ENCODE data around the gene SPEG.
A peak's percentile ranks its signal among the peaks of the same experiment; 100 is the strongest.

Gene SPEG

DNA sequence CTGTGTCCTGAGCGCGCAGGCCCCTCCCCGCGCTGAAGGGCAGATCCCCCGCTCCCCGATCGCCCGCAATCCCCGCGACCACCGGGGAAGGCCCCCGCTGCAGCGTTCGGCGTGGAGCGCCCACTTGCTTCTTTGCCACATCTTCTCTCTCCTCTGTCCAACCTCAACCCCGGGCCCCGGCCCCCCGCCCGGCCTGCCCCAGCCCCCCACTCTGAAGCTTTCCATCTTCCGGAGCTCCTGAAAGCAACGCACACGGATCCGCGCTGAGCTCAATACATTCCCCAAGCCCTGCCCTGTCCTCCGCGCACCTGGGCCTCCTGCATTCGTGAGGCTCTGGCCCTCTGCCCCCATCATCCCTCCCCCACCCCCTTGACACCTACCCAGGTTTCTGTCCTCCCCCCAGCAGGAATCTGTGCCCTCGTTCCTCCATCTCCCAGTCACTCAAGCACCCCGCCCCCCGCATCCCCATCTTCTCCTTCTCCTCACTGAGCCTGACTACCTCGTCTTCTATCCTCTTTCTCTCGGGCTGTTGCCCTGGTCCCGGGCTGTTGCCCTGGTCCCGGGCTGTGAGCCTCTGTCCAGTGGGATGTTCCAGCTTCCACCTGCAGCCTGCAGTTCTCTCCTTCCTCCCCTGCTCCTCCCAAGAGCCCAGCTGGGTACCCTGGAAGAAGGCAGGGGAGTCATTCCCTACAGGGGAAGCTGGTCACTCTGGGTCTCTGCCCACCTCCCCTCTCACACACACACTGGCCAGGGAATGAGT lies 7.8 kb downstream of the SPEG start:
- DNase-seq (ENCODE audit: low spot score) (no peak), FAIRE-seq (no peak)

DNA sequence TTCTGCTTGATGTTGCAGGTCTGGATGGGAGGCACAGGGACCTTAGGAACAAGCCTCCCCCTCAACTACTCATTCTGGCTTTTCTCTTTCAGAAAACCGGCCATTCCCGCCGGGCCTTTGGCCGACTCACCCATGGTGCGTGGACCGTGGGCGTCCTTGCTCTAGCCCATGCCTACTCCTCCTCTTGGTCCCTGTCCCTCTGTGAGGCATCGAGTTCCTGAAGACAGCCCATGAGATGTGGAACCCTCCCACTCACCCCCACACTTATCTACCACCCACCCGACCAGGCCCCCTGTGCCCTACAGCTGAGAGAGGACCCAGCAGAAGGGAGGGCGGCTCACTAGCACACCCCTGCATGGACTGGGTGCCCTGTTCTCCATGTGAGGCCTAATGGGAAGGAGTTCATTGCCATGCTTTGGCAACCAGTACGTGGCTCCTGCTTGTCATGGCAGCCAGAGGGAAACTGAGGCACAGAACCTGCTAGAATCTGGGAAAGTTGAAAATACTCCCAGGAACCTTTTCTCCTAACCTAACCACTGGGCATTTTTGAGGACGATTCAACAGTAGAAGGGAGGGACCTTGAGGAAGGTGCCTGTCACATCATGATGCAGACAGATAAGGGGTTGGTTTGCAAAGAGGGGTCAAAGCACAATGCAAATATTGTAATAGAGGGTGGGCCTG lies 8.5 kb downstream of the SPEG start:
- DNase-seq (ENCODE audit: low spot score) = no peak

DNA sequence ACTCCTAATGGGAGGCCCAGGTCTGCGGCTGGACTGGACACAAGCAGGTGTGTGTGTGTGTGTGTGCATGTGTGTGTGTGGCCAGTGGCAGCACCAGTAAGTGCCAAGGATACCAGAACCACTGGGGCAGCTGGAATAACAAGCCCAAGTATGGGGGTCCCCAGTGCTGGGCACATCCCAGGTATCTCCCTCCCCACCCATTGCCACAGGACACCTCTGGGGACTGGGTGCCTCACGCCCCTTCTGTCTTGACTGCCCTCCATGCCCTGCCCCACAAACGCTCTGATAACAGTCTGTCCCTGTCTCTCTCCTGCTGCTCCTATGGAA lies 9.0 kb downstream of the SPEG start:
- DNase-seq (ENCODE audit: low spot score) = no peak
- no peak for FAIRE-seq

More for the DNA sequence above, 8.5 kb downstream of the SPEG start:
- no peak for FAIRE-seq

DNA sequence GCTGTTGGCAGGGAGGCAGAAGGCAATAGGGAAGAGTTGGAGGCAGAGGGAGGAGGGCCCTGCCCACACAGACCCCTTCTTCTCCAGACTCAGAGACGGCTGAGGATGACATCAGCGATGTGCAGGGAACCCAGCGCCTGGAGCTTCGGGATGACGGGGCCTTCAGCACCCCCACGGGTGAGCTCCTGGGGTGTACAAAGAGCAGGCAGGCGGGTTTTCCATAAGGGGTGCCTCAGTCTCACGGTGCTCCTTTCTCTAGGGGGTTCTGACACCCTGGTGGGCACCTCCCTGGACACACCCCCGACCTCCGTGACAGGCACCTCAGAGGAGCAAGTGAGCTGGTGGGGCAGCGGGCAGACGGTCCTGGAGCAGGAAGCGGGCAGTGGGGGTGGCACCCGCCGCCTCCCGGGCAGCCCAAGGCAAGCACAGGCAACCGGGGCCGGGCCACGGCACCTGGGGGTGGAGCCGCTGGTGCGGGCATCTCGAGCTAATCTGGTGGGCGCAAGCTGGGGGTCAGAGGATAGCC lies 10.0 kb downstream of the SPEG start:
- DNase-seq (ENCODE audit: low spot score) = no peak
- FAIRE-seq = no peak

DNA sequence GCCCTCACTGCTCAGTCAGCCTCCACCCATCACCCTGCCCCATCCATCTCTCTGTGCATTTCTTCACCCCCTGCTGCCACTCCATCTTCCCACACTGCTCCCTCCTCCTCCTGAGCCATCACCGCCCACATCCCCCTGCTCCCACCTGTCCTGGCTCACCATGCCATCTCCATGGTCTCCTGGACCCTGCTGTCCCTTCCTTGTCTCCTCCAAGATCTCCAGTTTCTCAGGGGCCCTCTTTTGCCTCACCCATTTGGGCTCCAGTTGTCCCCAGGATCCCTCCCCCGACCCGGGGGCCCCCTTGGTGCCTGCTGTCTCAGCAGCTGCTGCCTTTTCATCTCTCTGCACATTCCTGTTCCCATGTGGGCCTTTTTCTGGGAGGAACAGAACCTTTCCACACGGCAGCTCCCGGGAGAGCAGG lies 10.6 kb downstream of the SPEG start:
- DNase-seq (ENCODE audit: low spot score) (no peak), FAIRE-seq (no peak)

DNA sequence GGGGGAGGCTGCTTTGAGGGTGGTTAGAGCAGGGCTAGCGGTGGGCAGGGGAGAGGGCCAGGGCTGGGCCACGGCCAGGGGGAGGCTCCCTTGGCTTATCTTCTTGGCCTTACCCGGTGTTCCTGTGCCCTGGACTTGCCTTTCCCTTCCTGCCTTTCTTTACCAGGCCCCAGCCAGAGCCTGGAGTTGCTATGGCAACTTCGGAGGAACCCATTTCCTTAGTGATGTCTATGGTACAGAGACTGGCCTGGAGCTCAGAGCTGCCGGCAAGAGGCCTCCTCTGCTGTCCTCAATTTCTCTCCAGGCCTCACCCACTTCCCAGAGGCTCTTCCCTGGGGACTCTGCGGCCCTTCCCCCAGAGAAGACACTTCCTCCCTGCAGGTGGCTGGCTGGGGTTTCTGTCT lies 11.5 kb downstream of the SPEG start:
- no peak for FAIRE-seq

DNA sequence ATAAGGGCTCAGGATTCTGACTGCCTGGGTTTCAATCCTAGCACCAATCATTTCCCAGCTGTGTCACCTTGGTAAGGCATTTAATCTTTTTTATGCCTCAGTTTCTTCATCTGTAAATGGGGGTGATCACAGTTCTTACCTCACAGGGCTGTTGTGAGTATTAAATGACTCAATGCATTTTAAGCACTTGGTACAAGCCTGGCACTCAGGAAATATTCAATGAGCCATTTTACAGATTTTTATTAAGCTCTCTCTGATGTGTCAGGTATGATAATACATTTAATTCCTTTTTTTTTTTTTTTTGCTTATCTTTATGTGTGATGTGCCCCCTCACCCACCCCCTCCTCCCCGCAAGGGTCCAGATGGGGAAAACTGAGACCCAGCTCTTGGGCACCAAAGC lies 12.0 kb downstream of the SPEG start:
- DNase-seq (ENCODE audit: low spot score) = no peak
- no peak for FAIRE-seq

More for the DNA sequence above, 11.5 kb downstream of the SPEG start:
- no peak for DNase-seq (ENCODE audit: low spot score)

DNA sequence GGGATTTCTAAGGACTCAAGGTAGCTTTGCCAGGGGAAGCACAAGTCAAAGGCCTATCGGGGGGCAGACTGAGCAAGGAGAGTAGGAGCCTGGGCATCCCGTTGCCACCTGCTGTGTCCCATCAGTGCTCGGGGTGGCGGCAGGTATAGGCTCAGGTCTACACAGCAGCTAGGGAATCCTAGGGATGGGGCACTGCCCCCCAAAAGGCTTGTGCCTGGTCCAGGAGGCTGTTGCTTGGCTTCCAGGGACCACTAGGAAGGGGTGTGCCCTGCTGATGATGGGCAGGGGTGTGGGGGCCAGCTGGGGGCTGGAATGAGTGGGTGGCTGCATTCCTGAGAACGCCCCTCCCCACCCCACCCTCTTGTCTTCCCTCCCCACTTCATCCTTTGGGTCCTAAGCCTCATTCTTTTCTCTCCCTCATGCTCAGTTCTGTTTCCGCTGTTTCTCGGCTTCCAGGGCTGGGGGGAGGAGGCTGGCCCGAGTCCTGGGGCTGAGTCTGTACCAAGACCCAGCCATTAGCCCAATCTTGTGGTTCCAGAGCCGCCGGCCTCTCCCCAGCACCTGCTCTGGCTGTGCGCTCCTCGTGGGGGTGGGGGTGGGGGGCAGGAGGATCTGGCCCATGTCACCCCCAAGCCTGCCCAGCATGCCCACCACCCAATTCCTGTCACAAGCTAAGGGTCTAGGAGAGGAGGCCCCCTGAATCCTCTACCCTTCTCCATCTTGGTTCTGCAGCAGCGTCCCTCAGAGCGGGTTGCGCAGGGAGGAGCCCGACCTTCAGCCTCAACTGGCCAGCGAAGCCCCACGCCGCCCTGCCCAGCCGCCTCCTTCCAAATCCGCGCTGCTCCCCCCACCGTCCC lies 12.8 kb downstream of the SPEG start:
- no peak for FAIRE-seq
- DNase-seq (ENCODE audit: low spot score) = no peak

DNA sequence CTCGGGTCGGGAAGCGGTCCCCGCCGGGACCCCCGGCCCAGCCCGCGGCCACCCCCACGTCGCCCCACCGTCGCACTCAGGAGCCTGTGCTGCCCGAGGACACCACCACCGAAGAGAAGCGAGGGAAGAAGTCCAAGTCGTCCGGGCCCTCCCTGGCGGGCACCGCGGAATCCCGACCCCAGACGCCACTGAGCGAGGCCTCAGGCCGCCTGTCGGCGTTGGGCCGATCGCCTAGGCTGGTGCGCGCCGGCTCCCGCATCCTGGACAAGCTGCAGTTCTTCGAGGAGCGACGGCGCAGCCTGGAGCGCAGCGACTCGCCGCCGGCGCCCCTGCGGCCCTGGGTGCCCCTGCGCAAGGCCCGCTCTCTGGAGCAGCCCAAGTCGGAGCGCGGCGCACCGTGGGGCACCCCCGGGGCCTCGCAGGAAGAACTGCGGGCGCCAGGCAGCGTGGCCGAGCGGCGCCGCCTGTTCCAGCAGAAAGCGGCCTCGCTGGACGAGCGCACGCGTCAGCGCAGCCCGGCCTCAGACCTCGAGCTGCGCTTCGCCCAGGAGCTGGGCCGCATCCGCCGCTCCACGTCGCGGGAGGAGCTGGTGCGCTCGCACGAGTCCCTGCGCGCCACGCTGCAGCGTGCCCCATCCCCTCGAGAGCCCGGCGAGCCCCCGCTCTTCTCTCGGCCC lies 13.6 kb downstream of the SPEG start:
- FAIRE-seq (no peak), DNase-seq (ENCODE audit: low spot score) (no peak)

DNA sequence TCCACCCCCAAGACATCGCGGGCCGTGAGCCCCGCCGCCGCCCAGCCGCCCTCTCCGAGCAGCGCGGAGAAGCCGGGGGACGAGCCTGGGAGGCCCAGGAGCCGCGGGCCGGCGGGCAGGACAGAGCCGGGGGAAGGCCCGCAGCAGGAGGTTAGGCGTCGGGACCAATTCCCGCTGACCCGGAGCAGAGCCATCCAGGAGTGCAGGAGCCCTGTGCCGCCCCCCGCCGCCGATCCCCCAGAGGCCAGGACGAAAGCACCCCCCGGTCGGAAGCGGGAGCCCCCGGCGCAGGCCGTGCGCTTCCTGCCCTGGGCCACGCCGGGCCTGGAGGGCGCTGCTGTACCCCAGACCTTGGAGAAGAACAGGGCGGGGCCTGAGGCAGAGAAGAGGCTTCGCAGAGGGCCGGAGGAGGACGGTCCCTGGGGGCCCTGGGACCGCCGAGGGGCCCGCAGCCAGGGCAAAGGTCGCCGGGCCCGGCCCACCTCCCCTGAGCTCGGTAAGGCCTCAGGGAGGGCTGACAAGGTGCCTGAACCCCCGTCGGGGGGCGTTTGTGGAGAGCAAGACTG lies 14.2 kb downstream of the SPEG start:
- DNase-seq (ENCODE audit: low spot score) = no peak
- FAIRE-seq = no peak

DNA sequence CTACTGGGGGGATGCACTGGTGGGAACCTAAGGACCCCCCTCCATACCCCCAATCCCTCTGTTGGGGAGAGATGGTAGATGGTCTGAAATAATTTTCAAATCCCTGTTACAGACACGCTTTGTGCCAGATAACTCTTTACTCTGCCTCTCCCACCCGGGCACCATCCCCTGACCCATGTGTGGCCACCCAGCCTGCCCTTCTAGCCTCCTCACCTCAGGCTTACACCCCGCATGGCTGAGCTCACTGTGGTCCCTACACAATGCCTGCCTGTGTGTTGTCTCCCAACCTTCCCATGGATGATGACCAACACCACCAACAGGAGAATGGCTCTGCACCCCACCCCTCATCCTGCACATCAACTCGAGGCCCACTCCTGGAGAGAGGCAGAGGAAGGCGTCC lies 15.0 kb downstream of the SPEG start:
- no peak for DNase-seq (ENCODE audit: low spot score)
- FAIRE-seq = no peak

DNA sequence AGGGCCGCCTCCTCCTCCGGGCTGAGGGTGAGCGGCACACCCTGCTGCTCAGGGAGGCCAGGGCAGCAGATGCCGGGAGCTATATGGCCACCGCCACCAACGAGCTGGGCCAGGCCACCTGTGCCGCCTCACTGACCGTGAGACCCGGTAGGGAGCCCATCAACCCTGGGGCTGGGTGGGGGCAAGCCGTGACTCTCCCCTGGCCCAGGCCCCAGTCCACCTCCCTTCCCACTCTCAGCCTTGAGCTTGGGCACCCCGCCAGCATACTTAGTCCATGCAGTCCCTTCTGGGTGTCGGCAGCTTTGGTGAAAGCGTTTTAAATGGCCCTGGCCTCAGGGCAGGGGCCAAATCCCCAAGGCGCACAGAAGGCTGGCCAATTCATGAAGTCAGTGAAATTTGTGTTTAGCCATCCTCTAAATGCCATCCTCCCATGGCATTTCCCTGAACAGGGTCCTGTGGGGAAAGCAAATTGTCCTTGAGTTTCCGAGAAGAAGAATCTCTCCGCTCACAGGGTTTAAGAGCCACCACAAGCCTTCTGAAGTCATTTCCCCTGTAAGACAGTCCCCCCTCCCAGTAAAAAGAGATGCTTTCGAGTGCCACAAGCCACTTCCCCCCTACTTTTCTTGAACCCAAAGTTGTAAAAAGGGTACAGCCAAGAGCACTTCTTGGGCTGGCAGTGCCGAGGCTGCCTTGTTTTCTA lies 17.2 kb downstream of the SPEG start:
- no peak for FAIRE-seq
- no peak for DNase-seq (ENCODE audit: low spot score)

DNA sequence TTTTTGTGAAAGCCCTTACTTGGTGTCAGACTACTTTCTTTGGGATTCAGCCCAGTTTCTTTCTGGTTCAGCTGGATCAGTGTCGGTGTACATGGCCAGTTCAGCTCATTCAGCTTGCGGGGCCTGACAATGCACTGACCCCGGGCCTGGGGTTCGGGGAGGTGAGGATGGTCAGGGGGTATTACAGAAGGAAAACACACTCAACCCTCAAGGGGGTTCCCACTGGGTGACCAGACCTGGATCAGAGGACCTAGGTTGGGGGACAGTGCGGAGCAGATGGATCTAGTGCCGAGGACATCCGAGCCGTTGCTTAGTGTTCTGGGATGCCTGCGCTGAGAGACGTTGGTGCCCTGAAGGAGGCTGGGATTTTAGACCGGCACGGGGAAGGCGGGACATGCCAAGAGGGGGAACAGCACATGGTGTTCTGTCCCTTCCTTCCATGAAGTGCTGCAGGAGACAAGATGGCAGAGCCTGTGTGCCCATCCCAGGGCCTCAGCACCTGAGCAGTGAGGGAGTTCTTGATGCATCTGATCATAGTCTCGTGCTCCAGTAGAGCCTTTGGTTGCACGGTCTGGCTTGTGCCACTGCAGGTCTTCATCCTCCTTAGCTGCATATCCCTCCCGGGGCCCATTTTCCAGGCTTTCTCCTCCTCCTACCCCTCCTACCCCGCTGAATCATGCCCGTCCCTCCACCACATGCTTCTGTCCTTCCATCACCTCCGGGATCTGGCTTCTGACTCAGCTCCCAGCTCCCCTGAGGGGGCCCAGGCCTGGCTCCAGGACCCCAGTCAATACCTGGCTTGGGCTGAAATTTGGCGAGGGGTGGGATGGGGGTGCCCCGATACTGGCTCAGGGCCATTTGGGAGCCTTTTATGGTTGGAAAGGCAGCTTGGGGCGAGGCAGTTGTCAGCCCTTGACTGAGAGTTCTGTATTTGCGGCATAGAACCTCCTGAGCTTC lies 18.0 kb downstream of the SPEG start:
- peak; percentile 69 for DNase-seq (ENCODE audit: low spot score)
- FAIRE-seq = peak; percentile 12

DNA sequence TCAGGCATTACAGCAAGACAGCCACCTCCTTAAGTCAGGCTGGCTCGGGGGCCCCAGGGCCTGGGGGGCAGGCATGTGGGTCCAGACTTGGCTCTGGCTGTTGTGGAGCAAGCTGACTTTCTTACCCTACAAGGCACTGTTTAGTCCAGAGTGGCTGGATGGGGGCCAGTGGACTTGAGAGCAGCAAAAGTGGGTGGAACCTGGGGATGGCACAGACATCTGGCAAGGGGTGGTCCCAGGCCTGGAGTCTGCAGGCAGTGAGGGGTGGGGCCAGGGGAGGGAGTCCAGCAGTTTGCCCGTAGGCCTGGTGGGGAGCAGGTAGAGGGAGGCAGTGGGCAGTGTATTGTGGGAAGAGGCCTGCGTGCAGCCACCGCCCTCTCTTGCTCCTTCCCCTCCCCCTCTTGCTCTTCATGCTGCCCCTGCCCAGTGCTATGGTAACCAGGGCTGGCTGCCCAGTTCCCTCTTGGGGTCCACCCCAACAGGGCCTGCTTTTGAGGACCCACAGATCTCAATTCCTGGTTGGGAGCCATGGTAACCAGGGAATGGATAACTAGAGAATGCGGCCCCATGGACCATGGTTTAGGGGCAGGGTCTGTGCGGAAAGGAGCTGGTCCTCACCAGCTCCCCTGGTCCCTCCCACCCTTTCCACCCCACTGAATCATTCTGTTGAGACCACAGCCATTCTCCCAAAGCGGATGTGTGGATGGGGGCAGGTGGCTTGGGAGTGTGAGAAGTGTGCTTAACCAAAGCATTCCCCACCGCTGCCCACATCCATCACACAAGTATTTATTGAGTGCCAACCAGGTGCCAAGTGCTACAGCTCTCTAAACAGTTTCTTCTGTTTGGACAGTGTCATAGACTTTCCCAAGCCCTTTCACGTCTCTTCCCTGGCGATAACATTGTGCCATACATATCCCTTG lies 19.3 kb downstream of the SPEG start:
- FAIRE-seq (no peak), DNase-seq (ENCODE audit: low spot score) (no peak)

DNA sequence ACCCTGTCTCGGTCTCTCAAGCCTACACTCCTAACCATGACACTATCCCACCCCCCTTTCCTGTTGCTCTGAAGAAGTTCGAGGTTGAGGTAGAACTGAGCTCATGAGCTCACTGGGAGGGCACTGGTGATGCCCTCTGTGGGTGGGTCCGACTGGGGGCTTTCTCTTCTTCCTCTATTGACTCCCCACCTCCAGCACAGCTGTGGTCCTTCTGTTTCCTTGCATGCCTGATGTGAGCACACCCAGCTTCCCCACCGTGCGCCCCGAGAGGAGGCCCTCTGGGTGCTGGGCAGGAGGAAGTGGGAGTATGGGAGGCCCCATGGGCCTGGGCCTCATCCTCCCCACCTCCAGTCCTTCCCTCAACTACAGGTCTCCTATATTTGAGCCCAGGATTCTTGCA lies 20.9 kb downstream of the SPEG start:
- no peak for FAIRE-seq
- DNase-seq (ENCODE audit: low spot score) = no peak

DNA sequence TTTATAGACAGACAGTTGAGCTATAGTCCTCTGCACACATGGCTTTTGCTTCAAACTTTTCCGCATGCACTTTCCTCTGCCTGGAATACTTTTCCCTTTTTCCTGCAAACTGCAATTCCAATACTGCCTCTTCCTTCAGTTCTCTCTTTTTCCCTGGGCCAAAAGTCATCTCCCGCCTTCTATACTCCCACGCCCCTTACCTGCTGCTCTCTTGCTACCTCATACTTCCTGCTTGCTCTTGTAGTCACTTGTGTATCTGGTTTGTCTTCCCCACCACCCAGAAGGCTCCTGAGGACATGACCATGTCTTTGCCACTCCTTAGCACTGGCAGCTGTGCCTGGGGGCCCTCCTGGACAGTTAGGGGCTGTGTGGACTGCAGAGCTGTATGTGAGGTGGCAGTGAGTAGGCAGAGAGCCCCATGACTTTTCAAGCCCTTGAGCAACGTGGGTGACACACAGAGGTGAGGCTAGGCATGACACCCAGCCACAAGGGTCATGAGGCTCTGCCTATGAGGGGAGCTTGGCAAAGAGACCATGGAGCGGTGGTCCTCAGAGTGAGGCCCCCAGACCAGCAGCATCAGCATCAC lies 23.2 kb downstream of the SPEG start:
- DNase-seq (ENCODE audit: low spot score) (no peak), FAIRE-seq (no peak)

DNA sequence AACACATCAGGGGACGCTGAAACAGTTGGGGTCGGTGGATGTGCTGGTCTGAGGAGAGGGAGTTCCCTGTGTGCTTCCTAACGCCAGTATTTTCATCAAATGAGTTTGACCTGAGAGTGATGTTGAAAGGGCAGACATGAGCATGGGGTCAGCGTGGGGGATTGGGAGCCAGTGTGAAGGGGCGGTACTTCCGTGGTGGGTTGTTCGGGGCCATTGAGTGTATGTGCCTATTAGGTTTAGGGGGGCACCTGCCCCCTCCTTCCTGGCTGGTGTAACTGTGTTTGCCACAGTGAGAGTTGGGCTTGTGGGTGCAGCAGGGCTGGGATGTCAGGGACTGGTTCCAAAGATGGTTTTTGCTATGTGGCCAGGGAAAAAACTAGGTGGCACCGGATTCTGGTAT lies 24.4 kb downstream of the SPEG start:
- DNase-seq (ENCODE audit: low spot score) = no peak

More for the DNA sequence above, 24.4 kb downstream of the SPEG start:
- FAIRE-seq = no peak
